ENCODE data around the gene NAV2. TPM values are rescaled to one million over a fixed set of nuclear protein-coding genes. Genes with fewer than 3 reads are reported as not detected.

NAV2 gene
- total and polyA plus RNA-seq, 4 donors, result 5.0 to 250 (median 51.4) TPM

- H3K4me1 ChIP-seq (ENCODE audit: control insufficient read depth in 1 of 2, insufficient read depth in 2 of 2, low read length in 2 of 2), result peaks cover 3 to 21% of the 10 kb centered on the region in 2 donors
- intact Hi-C loops (cut with DNase I), result no loop called here
- 58 to 59% methylated on average over 8 of the region's 8 CpGs for WGBS, 2 donors
- peaks cover 0 to 2% of the 10 kb centered on the region in 2 donors for H3K36me3 ChIP-seq (ENCODE audit: control insufficient read depth in 1 of 2, insufficient read depth in 2 of 2, low read length in 1 of 2)
- H3K9me3 ChIP-seq (ENCODE audit: control insufficient read depth, low read length), result no peaks in the 10 kb centered on the region
- DNase-seq (no peak), ATAC-seq (ENCODE audit: low FRiP score) (no peak)
- H3K27ac ChIP-seq (ENCODE audit: low read depth in 1 of 2, low read length in 2 of 2), result peak overlapping the region in 1 of 2 donors; percentile 26
- H3K27me3 ChIP-seq (ENCODE audit: control insufficient read depth in 1 of 2, insufficient read depth in 2 of 2, low read length in 1 of 2), result no peaks in the 10 kb centered on the region
- H3K4me3 ChIP-seq (ENCODE audit: low read length in 2 of 2), result no peak overlapping the region
These were observed 78.4 kb downstream of the NAV2 start for GRCh38 chr11:19790831-19791552.

- Histone ChIP-seq H3K27ac (ENCODE audit: low read depth in 1 of 2, low read length in 2 of 2) (no peak overlapping the region), H3K36me3 (ENCODE audit: control insufficient read depth in 1 of 2, insufficient read depth in 2 of 2, low read length in 1 of 2) (peaks cover 0 to 2% of the 10 kb centered on the region in 2 donors), H3K4me1 (ENCODE audit: control insufficient read depth in 1 of 2, insufficient read depth in 2 of 2, low read length in 2 of 2) (peaks cover 4 to 16% of the 10 kb centered on the region in 2 donors), H3K4me3 (ENCODE audit: low read length in 2 of 2) (no peak overlapping the region), H3K27me3 (ENCODE audit: control insufficient read depth in 1 of 2, insufficient read depth in 2 of 2, low read length in 1 of 2) (no peaks in the 10 kb centered on the region), H3K9me3 (ENCODE audit: control insufficient read depth, low read length) (no peaks in the 10 kb centered on the region)
- ATAC-seq (ENCODE audit: low FRiP score) (no peak), DNase-seq (no peak)
- 45 to 53% methylated on average over 2 of the region's 2 CpGs for WGBS, 2 donors
- intact Hi-C loops (cut with DNase I), result no loop called here
These were observed 79.9 kb downstream of the NAV2 start for GRCh38 chr11:19792510-19792909.

GRCh38 chr11:19793326-19793725 is 80.7 kb downstream of the NAV2 start:
- H3K27me3 ChIP-seq (ENCODE audit: control insufficient read depth in 1 of 2, insufficient read depth in 2 of 2, low read length in 1 of 2), result no peaks in the 10 kb centered on the region
- no peak for ATAC-seq (ENCODE audit: low FRiP score)
- peak overlapping the region in 1 of 2 donors; percentile 9 for H3K27ac ChIP-seq (ENCODE audit: low read depth in 1 of 2, low read length in 2 of 2)
- H3K36me3 ChIP-seq (ENCODE audit: control insufficient read depth in 1 of 2, insufficient read depth in 2 of 2, low read length in 1 of 2), result peaks cover 0 to 3% of the 10 kb centered on the region in 2 donors
- H3K4me1 ChIP-seq (ENCODE audit: control insufficient read depth in 1 of 2, insufficient read depth in 2 of 2, low read length in 2 of 2), result peaks cover 7 to 13% of the 10 kb centered on the region in 2 donors
- H3K4me3 ChIP-seq (ENCODE audit: low read length in 2 of 2), result no peak overlapping the region
- WGBS, 2 donors, result 64 to 72% methylated on average over 3 of the region's 3 CpGs
- intact Hi-C loops (cut with DNase I), result no loop called here
- H3K9me3 ChIP-seq (ENCODE audit: control insufficient read depth, low read length), result no peaks in the 10 kb centered on the region
- no peak for DNase-seq

GRCh38 chr11:19794161-19794560 is 81.5 kb downstream of the NAV2 start:
- Histone ChIP-seq H3K27me3 (ENCODE audit: control insufficient read depth in 1 of 2, insufficient read depth in 2 of 2, low read length in 1 of 2) (no peaks in the 10 kb centered on the region), H3K27ac (ENCODE audit: low read depth in 1 of 2, low read length in 2 of 2) (no peak overlapping the region), H3K9me3 (ENCODE audit: control insufficient read depth, low read length) (no peaks in the 10 kb centered on the region), H3K4me1 (ENCODE audit: control insufficient read depth in 1 of 2, insufficient read depth in 2 of 2, low read length in 2 of 2) (peaks cover 11 to 13% of the 10 kb centered on the region in 2 donors), H3K4me3 (ENCODE audit: low read length in 2 of 2) (no peak overlapping the region), H3K36me3 (ENCODE audit: control insufficient read depth in 1 of 2, insufficient read depth in 2 of 2, low read length in 1 of 2) (peaks cover 0 to 3% of the 10 kb centered on the region in 2 donors)
- DNase-seq (no peak), ATAC-seq (ENCODE audit: low FRiP score) (no peak)
- 82 to 90% methylated on average over 6 of the region's 6 CpGs for WGBS, 2 donors
- intact Hi-C loops (cut with DNase I), result no loop called here

GRCh38 chr11:19795082-19795481 is 82.4 kb downstream of the NAV2 start:
- intact Hi-C loops (cut with DNase I), result no loop called here
- 98 to 100% methylated on average over 1 of the region's 1 CpG for WGBS, 2 donors
- H3K4me1 ChIP-seq (ENCODE audit: control insufficient read depth in 1 of 2, insufficient read depth in 2 of 2, low read length in 2 of 2), result peaks cover 11 to 15% of the 10 kb centered on the region in 2 donors

GRCh38 chr11:19800162-19800561 is 87.5 kb downstream of the NAV2 start:
- H3K27ac ChIP-seq (ENCODE audit: low read depth in 1 of 2, low read length in 2 of 2), result no peak overlapping the region
- intact Hi-C loops (cut with DNase I), result no loop called here
- peaks cover 0 to 1% of the 10 kb centered on the region in 2 donors for H3K36me3 ChIP-seq (ENCODE audit: control insufficient read depth in 1 of 2, insufficient read depth in 2 of 2, low read length in 1 of 2)
- ATAC-seq (ENCODE audit: low FRiP score) (no peak), DNase-seq (no peak)
- H3K4me3 ChIP-seq (ENCODE audit: low read length in 2 of 2), result no peak overlapping the region
- H3K4me1 ChIP-seq (ENCODE audit: control insufficient read depth in 1 of 2, insufficient read depth in 2 of 2, low read length in 2 of 2), result peaks cover 18 to 25% of the 10 kb centered on the region in 2 donors
- no peaks in the 10 kb centered on the region for H3K9me3 ChIP-seq (ENCODE audit: control insufficient read depth, low read length)
- 63 to 68% methylated on average over 2 of the region's 2 CpGs for WGBS, 2 donors
- H3K27me3 ChIP-seq (ENCODE audit: control insufficient read depth in 1 of 2, insufficient read depth in 2 of 2, low read length in 1 of 2), result no peaks in the 10 kb centered on the region

More at GRCh38 chr11:19795082-19795481, 82.4 kb downstream of the NAV2 start:
- DNase-seq, result no peak
- no peaks in the 10 kb centered on the region for H3K27me3 ChIP-seq (ENCODE audit: control insufficient read depth in 1 of 2, insufficient read depth in 2 of 2, low read length in 1 of 2)
- ATAC-seq (ENCODE audit: low FRiP score), result no peak
- no peaks in the 10 kb centered on the region for H3K9me3 ChIP-seq (ENCODE audit: control insufficient read depth, low read length)
- H3K4me3 ChIP-seq (ENCODE audit: low read length in 2 of 2), result no peak overlapping the region
- peaks cover 0 to 3% of the 10 kb centered on the region in 2 donors for H3K36me3 ChIP-seq (ENCODE audit: control insufficient read depth in 1 of 2, insufficient read depth in 2 of 2, low read length in 1 of 2)
- no peak overlapping the region for H3K27ac ChIP-seq (ENCODE audit: low read depth in 1 of 2, low read length in 2 of 2)

GRCh38 chr11:19800714-19801519 is 88.3 kb downstream of the NAV2 start:
- no peak overlapping the region for H3K4me3 ChIP-seq (ENCODE audit: low read length in 2 of 2)
- ATAC-seq (ENCODE audit: low FRiP score) (no peak), DNase-seq (no peak)
- peaks cover 0 to 1% of the 10 kb centered on the region in 2 donors for H3K36me3 ChIP-seq (ENCODE audit: control insufficient read depth in 1 of 2, insufficient read depth in 2 of 2, low read length in 1 of 2)
- WGBS, 2 donors, result 35 to 36% methylated on average over 4 of the region's 4 CpGs
- no peaks in the 10 kb centered on the region for H3K27me3 ChIP-seq (ENCODE audit: control insufficient read depth in 1 of 2, insufficient read depth in 2 of 2, low read length in 1 of 2)
- peaks cover 19 to 28% of the 10 kb centered on the region in 2 donors for H3K4me1 ChIP-seq (ENCODE audit: control insufficient read depth in 1 of 2, insufficient read depth in 2 of 2, low read length in 2 of 2)
- peak overlapping the region in 1 of 2 donors; percentile 37 for H3K27ac ChIP-seq (ENCODE audit: low read depth in 1 of 2, low read length in 2 of 2)
- intact Hi-C loops (cut with DNase I), result no loop called here
- H3K9me3 ChIP-seq (ENCODE audit: control insufficient read depth, low read length), result no peaks in the 10 kb centered on the region

GRCh38 chr11:19802773-19803293 is 90.2 kb downstream of the NAV2 start:
- H3K4me3 ChIP-seq (ENCODE audit: low read length in 2 of 2), result no peak overlapping the region
- DNase-seq (no peak), ATAC-seq (ENCODE audit: low FRiP score) (no peak)
- peaks cover 16 to 25% of the 10 kb centered on the region in 2 donors for H3K4me1 ChIP-seq (ENCODE audit: control insufficient read depth in 1 of 2, insufficient read depth in 2 of 2, low read length in 2 of 2)
- H3K9me3 ChIP-seq (ENCODE audit: control insufficient read depth, low read length), result no peaks in the 10 kb centered on the region
- intact Hi-C loops (cut with DNase I), result no loop called here
- 30 to 33% methylated on average over 4 of the region's 4 CpGs for WGBS, 2 donors
- H3K27ac ChIP-seq (ENCODE audit: low read depth in 1 of 2, low read length in 2 of 2), result peak overlapping the region in 1 of 2 donors; percentile 29
- no peaks in the 10 kb centered on the region for H3K27me3 ChIP-seq (ENCODE audit: control insufficient read depth in 1 of 2, insufficient read depth in 2 of 2, low read length in 1 of 2)
- peaks cover 0 to 1% of the 10 kb centered on the region in 2 donors for H3K36me3 ChIP-seq (ENCODE audit: control insufficient read depth in 1 of 2, insufficient read depth in 2 of 2, low read length in 1 of 2)
